Activated naive CD8-positive, alpha-beta T cell treated with anti-CD3 and anti-CD28 coated beads, Interleukin-2, amount 50 U/mL, for 16 hours (primary cell): ENCODE measurements around the gene ARFGEF2.
"Not testable (repeated sequence)": the region's sequence is repeated elsewhere in the genome, so short reads cannot be mapped to it uniquely, and the experiment has no call there.

Experiments
- DNase-seq: peaks from one replicate; pipeline ENCODE4 v3.0.0-alpha.2; 2020; ENCODE audit warnings: low read depth, low spot score

Gene ARFGEF2

DNA sequence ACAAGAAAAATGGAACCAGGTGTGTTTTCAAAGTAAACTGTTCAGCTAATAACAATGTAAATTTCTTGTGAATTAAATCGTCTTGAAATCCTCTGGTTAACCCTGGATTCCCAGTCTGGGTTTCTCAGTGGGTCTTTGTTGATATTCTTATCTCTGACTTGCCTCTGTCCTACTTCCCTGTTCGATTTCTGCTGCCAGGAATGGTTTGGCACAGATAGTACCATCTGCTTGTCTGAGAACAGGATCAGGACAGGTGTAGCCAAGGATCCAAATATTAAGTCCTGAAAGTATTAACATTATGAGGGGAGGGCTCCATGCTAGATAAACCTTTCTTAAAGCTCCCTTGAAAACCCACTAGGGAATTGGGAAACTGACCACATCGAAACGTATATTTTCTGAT is 30.1 kb downstream of the ARFGEF2 start:
- DNase-seq: no peak

DNA sequence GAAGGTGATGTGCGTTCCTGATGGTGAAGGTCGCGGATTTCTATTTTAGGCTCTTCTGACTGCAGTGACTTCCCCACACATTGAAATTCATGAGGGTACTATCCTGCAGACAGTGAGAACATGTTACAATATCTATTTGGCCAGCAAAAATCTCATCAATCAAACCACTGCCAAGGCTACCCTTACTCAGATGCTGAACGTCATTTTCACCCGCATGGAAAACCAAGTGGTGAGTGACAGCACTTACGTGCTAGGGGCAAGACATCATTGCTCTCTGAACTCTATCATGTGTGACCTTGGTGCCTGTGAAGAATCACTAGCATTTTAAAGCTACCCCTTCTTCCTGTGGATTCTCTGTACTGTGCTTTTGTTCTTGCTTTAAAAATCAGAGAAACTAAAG is 31.1 kb downstream of the ARFGEF2 start:
- no peak for DNase-seq

GRCh38 chr20:48953653-48954052 is 32.1 kb downstream of the ARFGEF2 start:
- DNase-seq: no peak

- DNase-seq: no peak
Measured at GRCh38 chr20:48956052-48956451, 34.5 kb downstream of the ARFGEF2 start.

DNA sequence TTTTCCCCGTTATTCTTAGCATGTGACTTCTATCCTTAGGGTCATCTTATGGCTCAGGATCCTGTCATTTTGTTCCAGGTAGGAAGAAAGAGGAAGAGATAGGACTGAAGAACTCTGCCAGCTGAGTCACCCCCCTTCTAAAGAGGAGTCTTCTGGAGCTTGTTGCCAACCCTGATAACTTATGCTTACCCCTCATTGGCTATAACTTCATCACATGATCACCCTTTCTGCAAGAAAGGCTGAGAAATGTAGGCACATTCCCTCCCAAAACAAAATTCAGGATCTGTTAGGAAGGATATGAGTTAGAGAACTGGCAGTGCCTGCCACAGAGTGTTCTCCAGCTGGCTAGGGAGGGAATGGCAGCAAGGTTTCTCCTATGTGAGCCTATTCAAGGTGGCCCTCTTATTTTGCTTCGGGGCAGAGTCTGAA is 35.6 kb downstream of the ARFGEF2 start:
- DNase-seq: no peak

DNA sequence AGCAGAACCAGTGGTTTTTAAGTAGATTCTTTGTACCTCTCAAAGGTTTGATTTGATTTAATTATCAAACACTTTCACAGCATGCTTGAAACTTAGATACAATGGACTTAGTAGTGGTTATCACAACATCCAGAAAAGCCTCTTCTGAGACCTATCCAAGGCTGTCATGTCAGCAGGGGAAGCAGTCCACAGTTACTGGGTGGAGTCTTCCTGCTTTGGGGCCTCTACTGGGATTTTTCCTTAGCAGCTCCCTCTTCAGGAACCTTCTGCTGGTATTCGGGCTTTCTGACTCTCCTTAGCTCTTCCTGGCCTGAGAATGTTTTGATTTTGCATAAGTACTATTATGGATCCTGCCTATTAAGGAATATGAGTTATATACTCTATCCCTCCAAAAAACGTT is 36.0 kb downstream of the ARFGEF2 start:
- DNase-seq: no peak

- no peak for DNase-seq
Measured at GRCh38 chr20:48958743-48959142, 37.2 kb downstream of the ARFGEF2 start.

- DNase-seq: no peak
Measured at GRCh38 chr20:48959899-48960550, 38.5 kb downstream of the ARFGEF2 start.

GRCh38 chr20:48962421-48962820 is 40.9 kb downstream of the ARFGEF2 start:
- no peak for DNase-seq

DNA sequence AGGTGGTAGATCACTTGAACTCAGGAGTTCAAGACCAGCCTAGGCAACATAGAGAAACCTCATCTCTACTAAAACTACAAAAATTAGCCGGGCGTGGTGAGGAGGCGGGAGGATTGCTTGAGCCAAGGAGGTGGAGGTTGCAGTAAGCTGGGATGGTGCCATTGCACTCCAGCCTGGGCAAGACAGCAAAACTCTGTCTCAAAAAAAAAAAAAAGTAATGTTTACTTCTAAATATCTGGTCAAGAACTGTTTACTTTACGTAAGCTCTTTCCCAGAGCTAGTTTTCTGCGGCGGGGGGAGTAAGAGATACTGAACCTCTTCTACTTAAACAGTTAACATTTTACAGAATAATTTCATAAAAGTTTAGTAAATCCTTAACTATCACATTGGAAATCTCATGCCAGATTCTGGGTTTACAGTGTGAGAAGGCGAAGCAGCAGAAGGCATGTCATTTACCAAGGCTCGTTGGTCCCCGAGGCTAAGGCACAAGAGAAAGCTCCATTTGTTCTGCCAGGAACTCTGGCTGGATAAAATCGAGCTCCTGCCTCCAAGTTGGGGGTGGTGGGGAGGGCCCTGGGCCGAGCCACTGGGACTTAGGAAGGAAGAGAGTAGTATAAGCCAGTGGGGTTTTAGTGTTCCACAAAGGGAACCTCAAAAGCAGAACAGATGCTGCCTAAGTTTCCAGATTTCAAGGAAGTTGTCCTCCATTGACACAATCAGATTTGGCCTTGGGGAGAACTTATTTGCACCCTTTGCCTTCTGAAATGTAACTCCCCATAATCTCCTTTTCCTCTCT is 41.7 kb downstream of the ARFGEF2 start:
- DNase-seq: no peak

- DNase-seq: no peak
Measured at GRCh38 chr20:48965189-48965910, 43.8 kb downstream of the ARFGEF2 start.

GRCh38 chr20:48970681-48971365 is 49.3 kb downstream of the ARFGEF2 start:
- DNase-seq: no peak

DNA sequence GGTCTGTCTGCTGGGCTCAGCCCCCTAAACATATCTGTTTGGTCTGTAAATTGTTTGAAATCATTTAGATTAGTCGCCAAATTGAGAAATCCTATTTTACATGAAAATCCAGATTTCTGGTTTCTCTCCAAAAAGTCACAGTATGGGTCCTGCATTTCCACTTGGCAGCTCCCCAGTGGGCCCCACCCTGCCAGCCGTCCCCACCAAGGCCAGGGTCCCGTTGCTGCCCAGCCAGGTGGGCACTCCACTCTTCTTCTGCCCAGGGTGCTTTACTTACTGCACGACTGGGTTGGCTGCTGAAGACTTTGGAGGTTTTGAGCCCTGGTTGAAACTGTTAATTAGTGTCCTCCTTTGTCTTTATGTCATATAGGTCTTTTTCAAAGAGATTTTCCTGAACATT is 50.4 kb downstream of the ARFGEF2 start:
- DNase-seq: no peak

- DNase-seq: no peak
Measured at GRCh38 chr20:48972816-48973215, 51.3 kb downstream of the ARFGEF2 start.

DNA sequence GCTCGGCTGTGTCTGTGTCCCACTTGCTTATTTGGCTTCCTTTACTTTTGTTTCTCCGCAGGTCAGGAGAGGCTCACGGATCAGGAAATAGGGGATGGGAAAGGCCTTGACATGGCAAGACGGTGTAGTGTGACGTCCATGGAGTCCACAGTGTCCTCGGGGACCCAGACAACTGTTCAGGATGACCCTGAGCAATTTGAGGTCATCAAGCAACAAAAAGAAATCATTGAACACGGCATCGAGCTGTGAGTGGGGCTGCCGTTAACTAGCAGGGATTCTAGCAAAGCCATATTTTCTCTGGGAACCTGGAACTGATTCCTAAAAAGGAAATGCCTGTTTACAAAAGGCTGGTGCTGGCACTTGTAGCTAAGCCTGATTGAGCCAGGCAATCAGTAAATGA is 54.4 kb downstream of the ARFGEF2 start:
- no peak for DNase-seq

GRCh38 chr20:48979980-48980379 is 58.5 kb downstream of the ARFGEF2 start:
- DNase-seq: not testable (repeated sequence)

DNA sequence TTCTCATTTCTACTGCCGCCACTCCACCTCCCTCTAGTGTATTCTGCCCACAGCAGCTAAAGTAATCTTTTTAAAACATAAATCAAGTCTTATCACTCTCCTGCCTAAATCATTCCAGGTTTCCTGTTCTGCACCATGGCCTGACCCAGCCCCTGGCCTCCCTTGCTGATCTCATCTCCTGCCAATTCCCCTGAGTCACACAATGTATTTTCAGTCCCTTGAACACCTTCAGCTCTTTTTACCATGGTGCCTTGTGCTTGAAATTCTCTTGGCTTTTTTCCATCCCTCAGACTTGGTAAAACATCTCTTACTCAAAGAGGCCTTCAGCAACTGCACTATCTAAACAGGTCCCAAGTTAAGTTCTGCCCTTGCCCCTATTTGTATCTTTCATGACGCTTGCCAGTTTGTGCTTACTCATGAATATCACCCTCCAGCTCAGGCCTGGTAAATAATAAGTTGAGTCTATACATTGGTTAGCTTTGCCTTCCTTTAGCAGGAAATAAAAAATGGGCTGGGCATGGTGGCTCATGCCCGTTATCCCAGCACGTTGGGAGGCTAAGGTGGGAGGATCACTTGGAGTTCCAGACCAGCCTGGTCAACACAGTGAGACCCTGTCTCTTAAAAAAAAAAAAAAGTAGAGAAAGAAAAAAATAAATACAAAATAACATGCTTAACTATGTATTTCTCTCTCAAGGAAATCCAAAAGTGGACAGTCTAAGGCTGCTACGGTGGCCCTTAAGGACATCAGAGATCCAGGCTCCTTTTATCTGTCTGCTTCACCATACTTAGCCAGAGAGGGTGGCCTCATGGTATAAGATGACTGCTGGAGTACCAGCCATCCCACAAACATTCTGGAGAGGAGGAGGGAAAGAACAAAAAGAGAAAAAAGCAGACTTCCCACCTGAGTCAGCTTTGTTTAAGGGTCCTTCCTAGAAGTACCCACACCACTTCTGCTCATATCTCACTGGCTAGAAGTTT is 62.2 kb downstream of the ARFGEF2 start:
- DNase-seq: no peak

GRCh38 chr20:48984575-48985219 is 63.2 kb downstream of the ARFGEF2 start:
- no peak for DNase-seq

DNA sequence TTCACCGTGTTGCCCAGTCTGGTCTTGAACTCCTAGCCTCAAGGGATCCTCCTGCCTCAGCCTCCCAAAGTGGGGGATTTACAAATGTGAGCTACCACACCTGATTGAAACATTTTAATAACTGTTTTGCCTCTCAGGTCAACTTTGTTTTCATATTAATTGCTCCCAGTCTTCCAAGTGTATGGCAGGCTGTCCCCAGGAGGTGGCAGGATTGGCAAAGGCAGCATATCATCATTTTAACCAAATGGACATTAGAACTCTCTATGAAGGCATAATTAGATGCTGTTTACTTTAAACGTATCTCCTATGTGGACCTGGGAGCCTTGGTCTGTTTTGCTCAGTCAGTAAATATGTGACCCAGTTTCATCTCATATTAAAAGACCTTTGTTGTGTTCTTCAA is 65.4 kb downstream of the ARFGEF2 start:
- no peak for DNase-seq

DNA sequence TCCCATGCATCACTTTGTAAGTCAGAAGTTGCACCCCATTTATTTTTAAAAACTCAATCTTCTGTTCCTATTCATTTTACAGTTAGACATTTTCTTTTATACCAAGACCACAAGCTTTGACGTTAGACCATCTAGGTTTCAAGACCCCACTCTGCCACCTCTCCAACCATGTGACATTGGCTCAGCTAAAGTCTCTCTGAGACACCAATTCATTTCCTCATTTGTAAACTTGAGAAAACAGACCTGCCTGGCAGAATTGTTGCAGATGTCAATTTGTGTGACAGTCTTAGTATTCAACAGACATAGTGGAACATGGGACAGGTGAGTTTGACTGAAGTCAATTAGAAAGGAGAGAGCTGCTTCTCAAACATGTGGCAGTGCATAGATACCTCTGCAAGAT is 69.0 kb downstream of the ARFGEF2 start:
- DNase-seq: no peak
